ENCODE measurements around the gene BFSP2. TPM values are rescaled to one million over a fixed set of nuclear protein-coding genes. Genes with fewer than 3 reads are reported as not detected.

BFSP2 gene
- total and polyA plus RNA-seq, 2 donors (not counting 3 experiments of a cell fraction or from before 2014, with no cell fraction given), result not detected

DNA sequence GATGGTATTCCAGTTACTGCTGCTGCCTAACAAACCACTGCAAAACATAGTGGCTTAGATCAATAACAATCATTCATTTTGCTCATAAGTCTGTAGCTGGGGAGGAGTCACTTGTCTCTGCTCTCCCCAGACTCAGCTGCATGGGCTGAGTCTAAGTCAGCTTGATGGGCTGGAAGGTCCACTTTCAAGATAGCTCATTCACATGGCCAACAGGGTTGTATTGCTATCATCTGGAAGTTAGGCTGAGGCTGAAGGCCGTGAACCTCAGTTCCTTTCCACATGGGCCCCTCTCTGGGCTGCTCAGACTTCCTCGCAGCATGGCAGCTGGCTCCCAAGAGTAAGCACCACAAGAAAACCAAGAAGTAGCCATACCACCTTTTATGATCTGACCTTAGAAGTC, 28.7 kb upstream of the BFSP2 start:
- Histone ChIP-seq H3K9me3 (replicated peaks; ENCODE audit: control insufficient read depth, insufficient read depth, low read length) (no peaks in the 10 kb centered on the region), H3K4me1 (ENCODE audit: control insufficient read depth, extremely low read depth, insufficient read depth, low read length) (no peaks in the 10 kb centered on the region), H4K20me1 (replicated peaks; ENCODE audit: control insufficient read depth, extremely low read depth, insufficient read depth, low read length) (no peaks in the 10 kb centered on the region), H3K9ac (replicated peaks; ENCODE audit: extremely low read depth, insufficient read depth, low read length) (no peak overlapping the region), H3K9me1 (replicated peaks; ENCODE audit: control insufficient read depth, extremely low read depth, insufficient read depth, low read length) (no peaks in the 10 kb centered on the region), H3K4me3 (replicated peaks in 1 of 3; ENCODE audit: insufficient read depth in 1 of 3, low read depth in 1 of 3, low read length in 3 of 3) (no peak overlapping the region), H3K27me3 (ENCODE audit: control insufficient read depth in 2 of 2, insufficient read depth in 2 of 2, low read length in 2 of 2) (peaks cover 0 to 6% of the 10 kb centered on the region in 2 experiments), H3K36me3 (ENCODE audit: control insufficient read depth in 2 of 2, extremely low read depth in 1 of 2, insufficient read depth in 2 of 2, low read length in 2 of 2) (no peaks in the 10 kb centered on the region), H3K79me2 (ENCODE audit: control insufficient read depth, insufficient read depth, low read length) (no peaks in the 10 kb centered on the region), H3K27ac (ENCODE audit: insufficient read depth, low read depth, low read length) (no peak overlapping the region), H3K4me2 (ENCODE audit: insufficient read depth, low read length) (no peak overlapping the region), H2AFZ (ENCODE audit: low read depth, low read length) (no peak overlapping the region)
- intact Hi-C loops (cut with micrococcal nuclease), result no loop called here
- BruUV-seq (replicated peaks), result no TSS peak
- ChIA-PET CTCF (interaction anchor here (1.1 to 3.4 kb wide), 5 partner anchors 11 to 330 kb away, joined by 3 to 18 read pairs (median 5); no protein-coding TSS in a partner anchor), POLR2A (no interaction called here)
- TF ChIP-seq MYC (IDR thresholded peaks at IDR 0.05; ENCODE audit: low read depth, low read length), result no peak
- dilution Hi-C loops (cut with MboI; ENCODE audit: extremely low pct_ligation_motif_present, low sequenced_read_pairs), result no loop called here
- DNase-seq (ENCODE audit: low read depth, low spot score) (no peak), FAIRE-seq (no peak)

GRCh38 chr3:133371676-133372075, 28.2 kb upstream of the BFSP2 start:
- H3K27ac ChIP-seq (ENCODE audit: insufficient read depth, low read depth, low read length), result no peak overlapping the region
- FAIRE-seq, result no peak
- H3K9ac ChIP-seq (replicated peaks; ENCODE audit: extremely low read depth, insufficient read depth, low read length), result no peak overlapping the region
- no peaks in the 10 kb centered on the region for H3K4me1 ChIP-seq (ENCODE audit: control insufficient read depth, extremely low read depth, insufficient read depth, low read length)
- no peak overlapping the region for H3K4me3 ChIP-seq (replicated peaks in 1 of 3; ENCODE audit: insufficient read depth in 1 of 3, low read depth in 1 of 3, low read length in 3 of 3)
- POLR2A ChIA-PET, result no interaction called here
- H2AFZ ChIP-seq (ENCODE audit: low read depth, low read length), result no peak overlapping the region
- H4K20me1 ChIP-seq (replicated peaks; ENCODE audit: control insufficient read depth, extremely low read depth, insufficient read depth, low read length), result no peaks in the 10 kb centered on the region
- BruUV-seq (replicated peaks), result no TSS peak
- no peak for TF ChIP-seq EZH2 (IDR thresholded peaks at IDR 0.05; ENCODE audit: borderline replicate concordance, low read depth, low read length, severe bottlenecking)
- TF ChIP-seq FOS (IDR thresholded peaks at IDR 0.05; ENCODE audit: borderline replicate concordance, insufficient read depth, low read length), result no peak
- TF ChIP-seq MYC (IDR thresholded peaks at IDR 0.05; ENCODE audit: low read depth, low read length), result no peak
- no peak for TF ChIP-seq POLR2A (IDR thresholded peaks at IDR 0.05; ENCODE audit: low read depth, low read length)
- no peak for TF ChIP-seq MAX (IDR thresholded peaks at IDR 0.05; ENCODE audit: insufficient read depth, insufficient read length)
- TF ChIP-seq JUN (IDR thresholded peaks at IDR 0.05; ENCODE audit: borderline replicate concordance, insufficient read depth, insufficient read length, low read depth), result no peak
- TF ChIP-seq POLR2AphosphoS5 (IDR thresholded peaks at IDR 0.05; ENCODE audit: insufficient read depth, low read depth, low read length), result no peak
- TF ChIP-seq, protein P1, sequence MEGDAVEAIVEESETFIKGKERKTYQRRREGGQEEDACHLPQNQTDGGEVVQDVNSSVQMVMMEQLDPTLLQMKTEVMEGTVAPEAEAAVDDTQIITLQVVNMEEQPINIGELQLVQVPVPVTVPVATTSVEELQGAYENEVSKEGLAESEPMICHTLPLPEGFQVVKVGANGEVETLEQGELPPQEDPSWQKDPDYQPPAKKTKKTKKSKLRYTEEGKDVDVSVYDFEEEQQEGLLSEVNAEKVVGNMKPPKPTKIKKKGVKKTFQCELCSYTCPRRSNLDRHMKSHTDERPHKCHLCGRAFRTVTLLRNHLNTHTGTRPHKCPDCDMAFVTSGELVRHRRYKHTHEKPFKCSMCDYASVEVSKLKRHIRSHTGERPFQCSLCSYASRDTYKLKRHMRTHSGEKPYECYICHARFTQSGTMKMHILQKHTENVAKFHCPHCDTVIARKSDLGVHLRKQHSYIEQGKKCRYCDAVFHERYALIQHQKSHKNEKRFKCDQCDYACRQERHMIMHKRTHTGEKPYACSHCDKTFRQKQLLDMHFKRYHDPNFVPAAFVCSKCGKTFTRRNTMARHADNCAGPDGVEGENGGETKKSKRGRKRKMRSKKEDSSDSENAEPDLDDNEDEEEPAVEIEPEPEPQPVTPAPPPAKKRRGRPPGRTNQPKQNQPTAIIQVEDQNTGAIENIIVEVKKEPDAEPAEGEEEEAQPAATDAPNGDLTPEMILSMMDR (IDR thresholded peaks at IDR 0.05; ENCODE audit: extremely low read depth in 1 of 2, insufficient read depth in 1 of 2, low read depth in 1 of 2, low read length in 2 of 2), result no peak
- TF ChIP-seq GATA2 (IDR thresholded peaks at IDR 0.05; ENCODE audit: insufficient read depth, insufficient read length, low read depth, low read length), result no peak
- dilution Hi-C loops (cut with MboI; ENCODE audit: extremely low pct_ligation_motif_present, low sequenced_read_pairs), result no loop called here
- CTCF ChIA-PET, result interaction anchor here (1.1 to 3.4 kb wide), 5 partner anchors 11 to 641 kb away, joined by 3 to 18 read pairs (median 5); no protein-coding TSS in a partner anchor
- no peaks in the 10 kb centered on the region for H3K36me3 ChIP-seq (ENCODE audit: control insufficient read depth in 2 of 2, extremely low read depth in 1 of 2, insufficient read depth in 2 of 2, low read length in 2 of 2)
- H3K9me3 ChIP-seq (replicated peaks; ENCODE audit: control insufficient read depth, insufficient read depth, low read length), result no peaks in the 10 kb centered on the region
- H3K9me1 ChIP-seq (replicated peaks; ENCODE audit: control insufficient read depth, extremely low read depth, insufficient read depth, low read length), result no peaks in the 10 kb centered on the region
- intact Hi-C loops (cut with micrococcal nuclease), result no loop called here
- no peak for DNase-seq (ENCODE audit: low read depth, low spot score)
- H3K4me2 ChIP-seq (ENCODE audit: insufficient read depth, low read length), result no peak overlapping the region
- peaks cover 0 to 6% of the 10 kb centered on the region in 2 experiments for H3K27me3 ChIP-seq (ENCODE audit: control insufficient read depth in 2 of 2, insufficient read depth in 2 of 2, low read length in 2 of 2)
- no peaks in the 10 kb centered on the region for H3K79me2 ChIP-seq (ENCODE audit: control insufficient read depth, insufficient read depth, low read length)
